Left ventricle myocardium inferior (tissue), 1 donor: ENCODE results near the gene HOXD4. TPM values are rescaled to one million over a fixed set of nuclear protein-coding genes. Genes with fewer than 3 reads are reported as not detected.

Experiments used
- DNase-seq: peaks from one replicate; pipeline ENCODE4 v3.0.0-alpha.2; 2020
- H3K27ac ChIP-seq: fragments of 200-600 bp; replicated peaks from 2 replicates; pipeline ENCODE4 v1.8.0; 2021
- H3K27me3 ChIP-seq: fragments of 200-600 bp; 2 replicates; pipeline ENCODE4 v1.8.0; 2021; ENCODE audit warnings: low read depth
- H3K36me3 ChIP-seq: fragments of 200-600 bp; 2 replicates; pipeline ENCODE4 v1.8.0; 2021
- H3K4me1 ChIP-seq: fragments of 200-600 bp; 2 replicates; pipeline ENCODE4 v1.8.0; 2021
- H3K4me3 ChIP-seq: fragments of 200-600 bp; 2 replicates; pipeline ENCODE4 v1.8.0; 2021; ENCODE audit warnings: mild to moderate bottlenecking, moderate library complexity
- H3K9me3 ChIP-seq: fragments of 200-600 bp; replicated peaks from 2 replicates; pipeline ENCODE4 v1.8.0; 2021
- intact Hi-C: fragments of 100-400 bp; cut with micrococcal nuclease; formaldehyde crosslinking; loops from one replicate; pipeline ENCODE4 v1.11.0; 2022
- total RNA-seq: library from RNA; stranded (reverse); fragmentation: NEBNext Ultra II Directional; extraction: Animal tissue kit (Norgen Biotek cat#: 25700); gene quantifications from one replicate; pipeline ENCODE4 v1.2.1, GENCODE V29; 2021
- TF ChIP-seq, protein P1 (sequence below): fragments of 200-600 bp; IDR thresholded peaks from 2 replicates; pipeline ENCODE4 v1.8.0; 2021; ENCODE audit warnings: antibody characterized with exemption, mild to moderate bottlenecking, borderline replicate concordance
- donor health status: DM: no; HTN: yes; CAD: no; lungs with severe emphysema.

HOXD4 gene
- total RNA-seq, 1 donor from 2014 or later = not detected

DNA sequence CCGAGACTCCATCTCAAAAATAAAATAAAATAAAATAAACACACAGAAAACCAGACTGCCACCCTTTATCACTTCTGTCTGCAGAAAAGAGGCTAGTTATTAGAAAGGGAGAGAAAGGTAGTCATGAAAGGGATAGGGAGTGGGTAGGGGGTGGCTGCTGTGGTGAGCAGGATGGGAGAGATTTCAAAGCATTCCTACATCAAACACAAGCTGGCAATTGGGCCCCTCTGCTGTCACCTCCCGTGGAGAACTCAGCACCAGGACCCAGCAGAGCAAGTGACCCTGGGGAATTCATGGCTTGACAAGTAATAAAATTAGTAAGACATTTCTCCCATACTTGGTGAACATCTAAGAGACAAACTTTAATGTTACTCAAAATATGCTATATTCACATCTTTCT is 33.4 kb downstream of the HOXD4 start:
- H3K4me1 ChIP-seq = peaks cover 26% of the 10 kb centered on the region
- peaks cover 100% of the 10 kb centered on the region for H3K27me3 ChIP-seq
- DNase-seq = no peak
- intact Hi-C loops = no loop called here
- H3K36me3 ChIP-seq = no peaks in the 10 kb centered on the region
- no peak overlapping the region for H3K4me3 ChIP-seq
- H3K27ac ChIP-seq = no peak overlapping the region
- TF ChIP-seq, protein P1, sequence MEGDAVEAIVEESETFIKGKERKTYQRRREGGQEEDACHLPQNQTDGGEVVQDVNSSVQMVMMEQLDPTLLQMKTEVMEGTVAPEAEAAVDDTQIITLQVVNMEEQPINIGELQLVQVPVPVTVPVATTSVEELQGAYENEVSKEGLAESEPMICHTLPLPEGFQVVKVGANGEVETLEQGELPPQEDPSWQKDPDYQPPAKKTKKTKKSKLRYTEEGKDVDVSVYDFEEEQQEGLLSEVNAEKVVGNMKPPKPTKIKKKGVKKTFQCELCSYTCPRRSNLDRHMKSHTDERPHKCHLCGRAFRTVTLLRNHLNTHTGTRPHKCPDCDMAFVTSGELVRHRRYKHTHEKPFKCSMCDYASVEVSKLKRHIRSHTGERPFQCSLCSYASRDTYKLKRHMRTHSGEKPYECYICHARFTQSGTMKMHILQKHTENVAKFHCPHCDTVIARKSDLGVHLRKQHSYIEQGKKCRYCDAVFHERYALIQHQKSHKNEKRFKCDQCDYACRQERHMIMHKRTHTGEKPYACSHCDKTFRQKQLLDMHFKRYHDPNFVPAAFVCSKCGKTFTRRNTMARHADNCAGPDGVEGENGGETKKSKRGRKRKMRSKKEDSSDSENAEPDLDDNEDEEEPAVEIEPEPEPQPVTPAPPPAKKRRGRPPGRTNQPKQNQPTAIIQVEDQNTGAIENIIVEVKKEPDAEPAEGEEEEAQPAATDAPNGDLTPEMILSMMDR = no peak
- no peaks in the 10 kb centered on the region for H3K9me3 ChIP-seq

DNA sequence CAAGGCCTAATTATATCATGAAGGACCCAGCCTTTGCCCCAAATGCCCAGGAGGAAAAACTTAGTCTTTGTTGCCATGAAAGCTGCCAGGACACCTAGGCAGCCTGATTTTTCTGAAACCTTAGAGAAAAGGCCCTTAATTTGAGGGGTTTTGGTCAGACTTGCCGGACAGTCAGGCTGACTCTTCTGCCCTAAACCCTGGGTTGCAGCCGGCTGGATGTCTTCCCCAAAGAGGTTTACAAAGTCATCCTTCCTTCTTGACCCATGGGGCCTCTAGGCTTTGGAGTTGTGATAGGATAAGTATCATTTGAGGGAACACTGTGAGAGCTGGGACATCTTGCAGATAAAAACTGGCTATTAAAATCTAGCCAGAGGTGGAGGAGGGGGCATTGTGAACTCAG is 34.7 kb downstream of the HOXD4 start:
- H3K27me3 ChIP-seq = peaks cover 100% of the 10 kb centered on the region
- TF ChIP-seq, protein P1 = no peak

DNA sequence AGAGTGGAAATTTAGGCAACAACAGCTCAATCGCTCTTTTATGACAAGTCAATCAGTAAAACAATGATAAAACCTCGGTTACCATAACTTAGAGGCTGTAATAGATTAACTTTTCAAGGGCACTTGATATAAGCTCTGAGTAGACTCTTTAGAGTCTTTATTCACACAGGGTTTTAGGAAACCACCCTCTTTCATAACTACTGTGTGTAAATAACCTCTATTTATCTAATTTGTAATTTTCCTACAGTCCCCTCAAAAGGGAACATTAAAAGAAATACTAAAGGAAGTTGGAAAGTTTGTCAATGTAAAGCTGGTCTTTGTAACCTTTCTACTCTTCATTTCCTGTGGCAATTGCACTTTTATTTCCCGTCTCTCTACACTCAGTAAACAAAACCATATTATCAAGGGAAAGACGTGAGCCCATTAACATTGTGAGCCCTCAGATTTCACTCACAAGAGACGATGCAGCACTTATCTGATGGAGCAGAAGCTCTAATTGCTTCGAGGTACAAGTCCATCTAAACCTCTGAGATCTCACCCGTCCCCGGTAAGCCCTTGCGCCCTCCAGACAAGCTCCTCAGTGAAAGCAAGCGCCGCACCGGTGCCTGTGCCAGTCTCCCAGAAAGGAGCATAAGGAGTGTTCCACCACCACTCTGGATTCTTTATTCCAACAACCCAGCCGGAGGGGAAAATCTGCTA is 36.0 kb downstream of the HOXD4 start:
- Histone ChIP-seq H3K36me3 (no peaks in the 10 kb centered on the region), H3K9me3 (no peaks in the 10 kb centered on the region), H3K4me1 (peaks cover 33% of the 10 kb centered on the region), H3K27ac (no peak overlapping the region), H3K27me3 (peaks cover 100% of the 10 kb centered on the region), H3K4me3 (peak overlapping the region; percentile 67)
- intact Hi-C loops = no loop called here
- TF ChIP-seq, protein P1 = no peak
- DNase-seq = no peak

More for the DNA sequence above, 34.7 kb downstream of the HOXD4 start:
- Histone ChIP-seq H3K9me3 (no peaks in the 10 kb centered on the region), H3K4me1 (peaks cover 33% of the 10 kb centered on the region), H3K4me3 (no peak overlapping the region), H3K27ac (no peak overlapping the region), H3K36me3 (no peaks in the 10 kb centered on the region)
- no peak for DNase-seq
- intact Hi-C loops = no loop called here

DNA sequence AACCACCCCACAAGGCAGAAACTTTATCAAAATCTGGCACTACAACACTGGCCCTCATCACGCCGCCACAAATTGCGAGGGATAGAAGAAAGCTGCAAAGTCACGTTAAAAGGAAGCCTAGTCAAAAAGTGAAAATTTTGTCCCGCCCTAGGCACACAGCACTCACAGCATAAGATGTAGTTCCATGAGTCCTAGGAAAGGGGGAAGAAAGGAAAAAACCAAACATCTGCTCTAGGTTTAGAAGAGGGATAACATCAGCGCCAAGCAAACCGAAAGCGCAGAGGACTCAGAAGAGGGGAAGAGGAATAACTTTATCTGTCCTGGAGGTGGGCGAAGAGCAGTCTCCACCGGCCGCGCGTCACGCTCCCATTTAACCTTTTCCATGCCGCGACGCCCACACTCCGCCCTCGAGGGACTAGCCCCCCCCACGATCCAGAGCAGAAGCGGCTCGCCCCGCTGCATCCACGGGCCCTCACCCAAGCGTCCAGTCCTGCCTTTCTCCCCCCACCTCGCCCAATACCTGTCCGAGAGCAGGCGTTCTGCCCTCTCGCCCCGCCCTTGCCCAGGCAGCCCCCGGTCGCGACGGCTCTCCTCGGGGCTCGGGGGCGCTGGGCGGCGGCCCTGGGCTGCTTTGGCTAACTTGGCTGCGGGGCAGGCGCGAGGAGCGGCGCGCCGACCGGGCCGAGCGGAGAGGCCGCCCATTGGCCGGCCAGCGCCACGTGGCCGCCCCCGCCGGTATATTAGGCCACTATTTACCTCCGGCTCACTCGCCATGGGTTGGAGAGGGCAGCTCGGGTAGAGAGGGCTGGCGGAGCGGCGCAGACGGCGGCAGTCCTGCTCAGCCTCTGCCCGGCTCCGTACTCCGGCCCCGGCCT is 36.8 kb downstream of the HOXD4 start, which contains the start of gene HOXD1:
TSS of gene HOXD1 (plus strand) at position 770 of the 875 bp plus-strand sequence. CDS start 134 bp downstream, outside the sequence.
- Histone ChIP-seq H3K4me3 (peak within 1 kb of the TSS; percentile 67), H3K27me3 (peaks cover 100% of the 10 kb centered on the region), H3K36me3 (no peaks in the 10 kb centered on the region), H3K9me3 (no peaks in the 10 kb centered on the region), H3K4me1 (peaks cover 33% of the 10 kb centered on the region), H3K27ac (no peak within 1 kb of the TSS)
- TF ChIP-seq, protein P1 = no peak
- no peak for DNase-seq
- intact Hi-C loops = no loop called here

- H3K9me3 ChIP-seq = no peaks in the 10 kb centered on the region
- H3K4me1 ChIP-seq = peaks cover 33% of the 10 kb centered on the region
- no peak for DNase-seq
- no peak overlapping the region for H3K27ac ChIP-seq
- TF ChIP-seq, protein P1 = no peak
- peak overlapping the region; percentile 67 for H3K4me3 ChIP-seq
- H3K36me3 ChIP-seq = no peaks in the 10 kb centered on the region
- peaks cover 100% of the 10 kb centered on the region for H3K27me3 ChIP-seq
- intact Hi-C loops = no loop called here
Observed at GRCh38 chr2:176188774-176189680, 37.7 kb downstream of the HOXD4 start.
